Measurements from ENCODE around the gene INHBC.
"Not testable (repeated sequence)": the region's sequence is repeated elsewhere in the genome, so short reads cannot be mapped to it uniquely, and the experiment has no call there.

Gene INHBC

GRCh38 chr12:57415088-57415487, 19.5 kb upstream of the INHBC start:
- no peak overlapping the region for H3K4me3 ChIP-seq (ENCODE audit: control insufficient read depth, low read depth, low read length)
- no peak for DNase-seq (ENCODE audit: low read depth)
- TF ChIP-seq, protein P1, sequence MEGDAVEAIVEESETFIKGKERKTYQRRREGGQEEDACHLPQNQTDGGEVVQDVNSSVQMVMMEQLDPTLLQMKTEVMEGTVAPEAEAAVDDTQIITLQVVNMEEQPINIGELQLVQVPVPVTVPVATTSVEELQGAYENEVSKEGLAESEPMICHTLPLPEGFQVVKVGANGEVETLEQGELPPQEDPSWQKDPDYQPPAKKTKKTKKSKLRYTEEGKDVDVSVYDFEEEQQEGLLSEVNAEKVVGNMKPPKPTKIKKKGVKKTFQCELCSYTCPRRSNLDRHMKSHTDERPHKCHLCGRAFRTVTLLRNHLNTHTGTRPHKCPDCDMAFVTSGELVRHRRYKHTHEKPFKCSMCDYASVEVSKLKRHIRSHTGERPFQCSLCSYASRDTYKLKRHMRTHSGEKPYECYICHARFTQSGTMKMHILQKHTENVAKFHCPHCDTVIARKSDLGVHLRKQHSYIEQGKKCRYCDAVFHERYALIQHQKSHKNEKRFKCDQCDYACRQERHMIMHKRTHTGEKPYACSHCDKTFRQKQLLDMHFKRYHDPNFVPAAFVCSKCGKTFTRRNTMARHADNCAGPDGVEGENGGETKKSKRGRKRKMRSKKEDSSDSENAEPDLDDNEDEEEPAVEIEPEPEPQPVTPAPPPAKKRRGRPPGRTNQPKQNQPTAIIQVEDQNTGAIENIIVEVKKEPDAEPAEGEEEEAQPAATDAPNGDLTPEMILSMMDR (IDR thresholded peaks at IDR 0.05; ENCODE audit: control insufficient read depth, insufficient read depth, low read depth, low read length, missing control alignments), result no peak

DNA sequence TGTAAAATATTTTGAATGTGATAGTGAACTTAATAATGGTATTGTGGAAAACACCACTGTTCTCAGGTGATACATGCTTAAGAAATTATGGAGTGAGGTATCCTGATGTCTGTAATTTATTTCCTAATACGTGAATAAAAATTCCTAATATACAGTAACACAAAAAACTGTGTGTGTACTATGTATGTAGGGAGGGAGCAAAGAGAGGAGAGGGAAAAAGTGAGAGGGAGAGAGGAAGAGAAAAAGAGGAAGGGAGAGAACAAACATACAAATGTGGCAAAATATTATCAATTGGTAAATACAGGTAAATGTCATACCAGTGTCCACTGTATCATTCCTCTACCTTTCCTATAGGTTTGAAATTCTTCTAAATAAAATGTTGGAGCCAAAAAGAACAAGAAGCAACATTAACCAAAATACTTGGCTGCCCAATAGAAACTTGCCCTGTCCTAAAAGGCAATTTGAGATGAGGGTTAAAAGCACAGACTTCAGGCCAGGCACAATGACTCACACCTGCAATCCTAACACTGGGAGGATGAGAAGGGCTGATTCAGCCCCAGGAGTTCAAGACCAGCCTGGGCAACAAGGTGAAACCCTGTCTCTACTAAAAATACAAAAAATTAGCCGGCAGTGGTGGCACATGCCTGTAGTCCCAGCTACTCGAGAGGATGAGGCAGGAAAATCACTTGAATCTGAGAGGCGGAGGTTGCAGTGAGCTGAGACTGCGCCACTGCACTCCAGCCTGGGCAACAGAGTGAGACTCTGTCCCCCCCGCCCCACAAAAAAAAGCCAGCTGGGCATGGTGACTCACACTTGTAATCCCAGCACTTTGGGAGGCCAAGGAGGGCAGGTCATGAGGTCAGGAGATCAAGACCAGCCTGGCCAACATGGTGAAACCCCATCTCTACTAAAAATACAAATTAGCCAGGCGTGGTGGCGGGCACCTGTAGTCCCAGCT, 18.3 kb upstream of the INHBC start:
- no peak for DNase-seq (ENCODE audit: low read depth)
- no peak overlapping the region for H3K4me3 ChIP-seq (ENCODE audit: control insufficient read depth, low read depth, low read length)
- TF ChIP-seq, protein P1 (IDR thresholded peaks at IDR 0.05; ENCODE audit: control insufficient read depth, insufficient read depth, low read depth, low read length, missing control alignments), result no peak

- H3K4me3 ChIP-seq (ENCODE audit: control insufficient read depth, low read depth, low read length), result no peak overlapping the region
- DNase-seq (ENCODE audit: low read depth), result no peak
- TF ChIP-seq, protein P1 (IDR thresholded peaks at IDR 0.05; ENCODE audit: control insufficient read depth, insufficient read depth, low read depth, low read length, missing control alignments), result no peak
Observed at GRCh38 chr12:57418255-57418654, 16.3 kb upstream of the INHBC start.

- no peak for DNase-seq (ENCODE audit: low read depth)
- TF ChIP-seq, protein P1 (IDR thresholded peaks at IDR 0.05; ENCODE audit: control insufficient read depth, insufficient read depth, low read depth, low read length, missing control alignments), result no peak
Observed at GRCh38 chr12:57419495-57419894, 15.1 kb upstream of the INHBC start.

GRCh38 chr12:57420482-57420881, 14.1 kb upstream of the INHBC start:
- no peak overlapping the region for H3K4me3 ChIP-seq (ENCODE audit: control insufficient read depth, low read depth, low read length)
- TF ChIP-seq, protein P1 (IDR thresholded peaks at IDR 0.05; ENCODE audit: control insufficient read depth, insufficient read depth, low read depth, low read length, missing control alignments), result no peak
- DNase-seq (ENCODE audit: low read depth), result no peak

More at GRCh38 chr12:57419495-57419894, 15.1 kb upstream of the INHBC start:
- no peak overlapping the region for H3K4me3 ChIP-seq (ENCODE audit: control insufficient read depth, low read depth, low read length)

GRCh38 chr12:57426948-57427347, 7.6 kb upstream of the INHBC start:
- not testable (repeated sequence) for DNase-seq (ENCODE audit: low read depth); H3K4me3 ChIP-seq (ENCODE audit: control insufficient read depth, low read depth, low read length)

DNA sequence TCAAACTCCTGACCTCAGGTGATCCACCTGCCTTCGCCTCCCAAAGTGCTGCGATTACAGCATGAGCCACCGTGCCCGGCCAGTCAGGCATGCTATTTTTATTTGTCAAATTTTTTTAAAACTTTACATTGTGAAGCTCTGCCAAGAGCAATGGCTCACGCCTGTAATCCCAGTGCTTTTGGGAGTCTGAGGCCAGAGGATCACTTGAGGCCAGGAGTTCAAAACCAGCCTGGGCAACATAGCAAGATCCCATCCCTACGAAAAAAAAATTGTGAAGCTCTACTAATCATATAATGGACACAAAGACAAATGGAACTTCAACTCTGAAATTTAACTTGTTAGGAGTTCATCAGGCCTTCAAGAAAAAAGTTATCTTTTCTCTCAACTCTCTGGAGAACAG, 5.6 kb upstream of the INHBC start:
- H3K4me3 ChIP-seq (ENCODE audit: control insufficient read depth, low read depth, low read length), result no peak overlapping the region
- no peak for DNase-seq (ENCODE audit: low read depth)
- TF ChIP-seq, protein P1 (IDR thresholded peaks at IDR 0.05; ENCODE audit: control insufficient read depth, insufficient read depth, low read depth, low read length, missing control alignments), result no peak

Data from AG09309 (cell line).